HL-60 (cell line): ENCODE results near the gene TAF4.

ENCODE experiments used
- CTCF ChIP-seq: IDR thresholded peaks from one replicate; pipeline ENCODE4 v1.5.1; 2011; ENCODE audit warnings: low read length, control low read depth, inconsistent platforms; ENCODE audit not compliant: insufficient read depth
- GABPA ChIP-seq: IDR thresholded peaks from 2 replicates; pipeline ENCODE4 v1.6.1; 2012; ENCODE audit warnings: low read depth
- POLR2AphosphoS5 ChIP-seq: IDR thresholded peaks from 2 replicates; pipeline ENCODE4 v1.6.1; 2012; ENCODE audit warnings: low read depth
- TF ChIP-seq, protein P1 (sequence below): IDR thresholded peaks from 2 replicates; pipeline ENCODE4 v1.6.1; 2012; ENCODE audit warnings: low read depth; ENCODE audit not compliant: insufficient replicate concordance

DNA sequence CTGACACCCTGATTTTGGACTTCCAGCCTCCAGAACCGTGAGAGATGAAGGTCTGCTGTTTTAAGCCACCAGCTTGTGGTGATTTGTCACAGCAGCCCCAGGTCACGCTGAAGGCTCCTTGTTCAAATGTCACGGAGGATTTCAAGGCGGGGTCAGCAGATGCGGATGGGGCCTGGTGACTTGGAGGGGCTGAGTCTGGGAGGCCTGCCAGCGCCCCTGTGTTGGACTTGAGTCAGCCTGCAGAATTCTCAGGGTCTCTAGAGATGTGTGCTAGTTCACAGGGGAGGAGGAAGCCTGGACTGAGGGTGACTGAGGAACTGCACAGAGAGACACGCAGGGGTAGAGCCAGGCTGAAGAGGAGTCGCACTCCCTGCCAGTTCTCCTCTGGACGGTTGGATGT, 19.5 kb upstream of the TAF4 start:
- no peak for TF ChIP-seq CTCF
- TF ChIP-seq, protein P1, sequence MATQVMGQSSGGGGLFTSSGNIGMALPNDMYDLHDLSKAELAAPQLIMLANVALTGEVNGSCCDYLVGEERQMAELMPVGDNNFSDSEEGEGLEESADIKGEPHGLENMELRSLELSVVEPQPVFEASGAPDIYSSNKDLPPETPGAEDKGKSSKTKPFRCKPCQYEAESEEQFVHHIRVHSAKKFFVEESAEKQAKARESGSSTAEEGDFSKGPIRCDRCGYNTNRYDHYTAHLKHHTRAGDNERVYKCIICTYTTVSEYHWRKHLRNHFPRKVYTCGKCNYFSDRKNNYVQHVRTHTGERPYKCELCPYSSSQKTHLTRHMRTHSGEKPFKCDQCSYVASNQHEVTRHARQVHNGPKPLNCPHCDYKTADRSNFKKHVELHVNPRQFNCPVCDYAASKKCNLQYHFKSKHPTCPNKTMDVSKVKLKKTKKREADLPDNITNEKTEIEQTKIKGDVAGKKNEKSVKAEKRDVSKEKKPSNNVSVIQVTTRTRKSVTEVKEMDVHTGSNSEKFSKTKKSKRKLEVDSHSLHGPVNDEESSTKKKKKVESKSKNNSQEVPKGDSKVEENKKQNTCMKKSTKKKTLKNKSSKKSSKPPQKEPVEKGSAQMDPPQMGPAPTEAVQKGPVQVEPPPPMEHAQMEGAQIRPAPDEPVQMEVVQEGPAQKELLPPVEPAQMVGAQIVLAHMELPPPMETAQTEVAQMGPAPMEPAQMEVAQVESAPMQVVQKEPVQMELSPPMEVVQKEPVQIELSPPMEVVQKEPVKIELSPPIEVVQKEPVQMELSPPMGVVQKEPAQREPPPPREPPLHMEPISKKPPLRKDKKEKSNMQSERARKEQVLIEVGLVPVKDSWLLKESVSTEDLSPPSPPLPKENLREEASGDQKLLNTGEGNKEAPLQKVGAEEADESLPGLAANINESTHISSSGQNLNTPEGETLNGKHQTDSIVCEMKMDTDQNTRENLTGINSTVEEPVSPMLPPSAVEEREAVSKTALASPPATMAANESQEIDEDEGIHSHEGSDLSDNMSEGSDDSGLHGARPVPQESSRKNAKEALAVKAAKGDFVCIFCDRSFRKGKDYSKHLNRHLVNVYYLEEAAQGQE: no peak
- TF ChIP-seq POLR2AphosphoS5: no peak
- no peak for TF ChIP-seq GABPA
